Panc1 (cell line): ENCODE data around the gene CBX4. TPM values are rescaled to one million over a fixed set of nuclear protein-coding genes. Genes with fewer than 3 reads are reported as not detected.
A peak's percentile ranks its signal among the peaks of the same experiment; 100 is the strongest.

Source experiments
- ATAC-seq: fragments of 200-7000 bp; cut with Tn5 transposase; 2 replicates; pipeline ENCODE4 v1.9.1; 2020; ENCODE audit warnings: mild to moderate bottlenecking, moderate library complexity
- BruUV-seq: library from RNA; stranded (reverse); fragments of 400-500 nt; replicated peaks from 2 replicates; lab custom pipeline; 2021; lab: Mats Ljungman, UMichigan
- CTCF ChIA-PET: fragments of 300-600 bp; sonication (Branson Sonifier 250); formaldehyde crosslinking; loops from one replicate; lab custom pipeline; 2022; ENCODE audit warnings: antibody characterized with exemption; lab: Charles Lee
- POLR2A ChIA-PET: fragments of 300-600 bp; sonication (Branson Sonifier 250); formaldehyde crosslinking; loops from one replicate; lab custom pipeline; 2022; ENCODE audit warnings: antibody characterized with exemption; lab: Charles Lee
- DNase-seq: peaks from one replicate; pipeline ENCODE4 v3.0.0-alpha.2; 2010; ENCODE audit warnings: low read depth, low spot score
- H3K27ac ChIP-seq: 2 replicates; pipeline ENCODE4 v1.5.1; 2011; ENCODE audit warnings: mild to moderate bottlenecking, low read length, inconsistent platforms
- H3K27me3 ChIP-seq: fragments of 200-500 bp; sonication (Bioruptor generic); 2 replicates; pipeline ENCODE4 v1.6.0; 2014; ENCODE audit warnings: low read length, inconsistent platforms; ENCODE audit not compliant: control insufficient read depth, insufficient read depth
- H3K36me3 ChIP-seq: fragments of 200-500 bp; sonication (Bioruptor generic); 2 replicates; pipeline ENCODE4 v1.5.1; 2014; ENCODE audit warnings: inconsistent platforms, mild to moderate bottlenecking, low read length, moderate library complexity; ENCODE audit not compliant: control insufficient read depth, insufficient read depth
- H3K4me1 ChIP-seq: 2 replicates; pipeline ENCODE4 v1.5.1; 2011; ENCODE audit warnings: inconsistent platforms, mild to moderate bottlenecking, low read length, moderate library complexity; ENCODE audit not compliant: control insufficient read depth, insufficient read depth
- H3K4me3 ChIP-seq, 2 experiments: 2 replicates each; pipeline ENCODE4 v1.5.1; 2011 to 2012; ENCODE audit warnings: low read depth in 2 of 2, low read length in 2 of 2, mild to moderate bottlenecking in 2 of 2, inconsistent platforms in 1 of 2, moderate library complexity in 1 of 2
- H3K9me3 ChIP-seq: fragments of 200-500 bp; sonication (Bioruptor generic); 2 replicates; pipeline ENCODE4 v1.5.1; 2014; ENCODE audit warnings: low read depth, mild to moderate bottlenecking, inconsistent platforms, low read length, moderate library complexity; ENCODE audit not compliant: control insufficient read depth, insufficient read depth
- CTCF ChIP-seq: fragments of 450-650 bp; IDR thresholded peaks from 2 replicates; pipeline ENCODE4 v1.5.1; 2017; ENCODE audit warnings: mild to moderate bottlenecking
- POLR2AphosphoS5 ChIP-seq: IDR thresholded peaks from 2 replicates; pipeline ENCODE4 v1.6.1; 2012; ENCODE audit warnings: mild to moderate bottlenecking, low read depth, low read length, moderate library complexity
- REST ChIP-seq, 2 experiments: IDR thresholded peaks; 2 replicates each; pipeline ENCODE4 v1.6.1; 2011 to 2012; ENCODE audit warnings: low read depth in 2 of 2, control low read depth in 1 of 2, low read length in 1 of 2, mild to moderate bottlenecking in 1 of 2, moderate library complexity in 1 of 2; ENCODE audit not compliant: insufficient read depth in 1 of 2
- SIN3A ChIP-seq: IDR thresholded peaks from 2 replicates; pipeline ENCODE4 v1.6.1; 2012; ENCODE audit warnings: low read depth, mild to moderate bottlenecking, low read length, moderate library complexity, borderline replicate concordance; ENCODE audit not compliant: insufficient read depth
- TCF7L2 ChIP-seq: IDR thresholded peaks from 2 replicates; pipeline ENCODE4 v1.6.1; 2011; ENCODE audit warnings: mild to moderate bottlenecking, low read depth, low read length, inconsistent platforms
- in situ Hi-C: cut with HindIII; loops from 2 replicates; pipeline ENCODE4 v1.10.0; 2016; ENCODE audit warnings: low sequenced_read_pairs, low pct_unique_long_range_greater_than_20kb
- intact Hi-C: fragments of 100-400 bp; cut with micrococcal nuclease; formaldehyde crosslinking; loops from one replicate; pipeline ENCODE4 v1.10.0; 2022; ENCODE audit not compliant: unreplicated experiment
- total RNA-seq: library from RNA; stranded (reverse); gene quantifications from one replicate; pipeline ENCODE4 v1.2.1, GENCODE V29; 2021; ENCODE audit not compliant: unreplicated experiment

Gene CBX4
- total RNA-seq, 1 experiment from 2014 or later = 48.6 TPM

GRCh38 chr17:79874329-79874981, 35.2 kb upstream of the CBX4 start:
- intact Hi-C loops (no loop called here), in situ Hi-C loops (loop anchor here (25.0 kb wide), 1 partner anchor 113 kb away; no protein-coding TSS in a partner anchor)
- CTCF ChIA-PET = interaction anchor here (0.7 to 1.2 kb wide), 2 partner anchors 15 to 29 kb away, joined by 3 read pairs; no protein-coding TSS in a partner anchor
- no peaks in the 10 kb centered on the region for H3K9me3 ChIP-seq
- ATAC-seq (peak; percentile 83), DNase-seq (no peak)
- POLR2A ChIA-PET = no interaction called here
- no peaks in the 10 kb centered on the region for H3K36me3 ChIP-seq
- BruUV-seq = no TSS peak
- TF ChIP-seq CTCF = peak; percentile 45
- TF ChIP-seq REST (IDR thresholded peaks at IDR 0.05; ENCODE audit: insufficient read depth in 1 of 2, low read depth in 2 of 2, low read length in 1 of 2) = no peak
- TF ChIP-seq TCF7L2 = no peak
- TF ChIP-seq SIN3A = no peak
- no peaks in the 10 kb centered on the region for H3K4me1 ChIP-seq
- no peak overlapping the region for H3K4me3 ChIP-seq
- no peak overlapping the region for H3K27ac ChIP-seq
- no peaks in the 10 kb centered on the region for H3K27me3 ChIP-seq

- in situ Hi-C loops = loop anchor here (25.0 kb wide), 1 partner anchor 114 kb away; no protein-coding TSS in a partner anchor
- POLR2A ChIA-PET = interaction anchor here (0.6 kb wide), 1 partner anchor 43 kb away, joined by 3 read pairs; no protein-coding TSS in a partner anchor
- CTCF ChIA-PET = interaction anchor here (0.7 kb wide), 3 partner anchors 8 to 1127 kb away, joined by 3 to 6 read pairs (median 4); no protein-coding TSS in a partner anchor
- no TSS peak for BruUV-seq
- TF ChIP-seq TCF7L2 (no peak), POLR2AphosphoS5 (no peak), CTCF (no peak), SIN3A (no peak), REST (IDR thresholded peaks at IDR 0.05; ENCODE audit: insufficient read depth in 1 of 2, low read depth in 2 of 2, low read length in 1 of 2) (no peak)
- DNase-seq = no peak
- no peaks in the 10 kb centered on the region for H3K4me1 ChIP-seq
- intact Hi-C loops = no loop called here
- H3K9me3 ChIP-seq = no peaks in the 10 kb centered on the region
- ATAC-seq = no peak
- no peaks in the 10 kb centered on the region for H3K36me3 ChIP-seq
- H3K27ac ChIP-seq = no peak overlapping the region
- no peaks in the 10 kb centered on the region for H3K27me3 ChIP-seq
- H3K4me3 ChIP-seq = no peak overlapping the region
Measured at GRCh38 chr17:79873583-79873982, 34.3 kb upstream of the CBX4 start.
